ENCODE measurements around the gene ACOX3.
"Not testable (repeated sequence)": the region's sequence is repeated elsewhere in the genome, so short reads cannot be mapped to it uniquely, and the experiment has no call there.

Gene ACOX3

DNA sequence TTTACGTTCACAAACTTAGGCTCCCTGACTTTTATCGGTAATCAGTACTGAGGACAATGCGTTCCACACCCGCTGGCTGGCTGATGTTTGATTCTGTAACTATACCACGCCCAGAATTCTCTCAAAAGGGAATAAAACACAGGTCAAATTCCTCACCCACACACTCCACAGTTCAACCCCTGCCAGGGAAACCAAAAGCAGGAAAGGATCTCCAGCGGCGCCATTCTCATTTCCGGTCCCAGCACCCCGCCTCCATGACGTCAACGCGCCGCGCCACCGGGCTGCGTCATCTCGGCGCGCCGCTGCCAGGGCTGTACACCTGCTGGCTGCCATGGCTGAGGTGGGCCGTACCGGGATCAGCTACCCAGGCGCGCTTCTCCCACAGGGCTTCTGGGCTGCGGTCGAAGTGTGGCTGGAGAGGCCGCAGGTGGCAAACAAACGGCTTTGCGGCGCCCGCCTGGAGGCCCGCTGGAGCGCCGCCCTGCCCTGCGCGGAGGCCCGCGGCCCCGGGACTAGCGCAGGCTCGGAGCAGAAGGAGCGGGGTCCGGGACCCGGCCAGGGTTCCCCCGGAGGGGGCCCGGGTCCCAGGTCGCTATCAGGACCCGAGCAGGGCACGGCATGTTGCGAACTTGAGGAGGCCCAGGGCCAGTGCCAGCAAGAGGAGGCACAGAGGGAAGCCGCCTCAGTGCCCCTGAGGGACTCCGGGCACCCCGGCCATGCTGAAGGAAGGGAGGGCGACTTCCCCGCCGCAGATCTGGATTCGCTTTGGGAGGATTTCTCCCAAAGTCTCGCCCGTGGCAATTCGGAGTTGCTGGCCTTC lies at the start of gene ACOX3, which contains the start of gene TRMT44:
Gene ACOX3, minus strand, starts transcription at position 232 of the 820 bp plus-strand sequence. CDS start 24,202 bp downstream, outside the sequence.
Gene TRMT44, plus strand, starts transcription at position 286 of the 820 bp plus-strand sequence. Its CDS starts 46 bp downstream, at position 332.
- peak; percentile 36 for DNase-seq

DNA sequence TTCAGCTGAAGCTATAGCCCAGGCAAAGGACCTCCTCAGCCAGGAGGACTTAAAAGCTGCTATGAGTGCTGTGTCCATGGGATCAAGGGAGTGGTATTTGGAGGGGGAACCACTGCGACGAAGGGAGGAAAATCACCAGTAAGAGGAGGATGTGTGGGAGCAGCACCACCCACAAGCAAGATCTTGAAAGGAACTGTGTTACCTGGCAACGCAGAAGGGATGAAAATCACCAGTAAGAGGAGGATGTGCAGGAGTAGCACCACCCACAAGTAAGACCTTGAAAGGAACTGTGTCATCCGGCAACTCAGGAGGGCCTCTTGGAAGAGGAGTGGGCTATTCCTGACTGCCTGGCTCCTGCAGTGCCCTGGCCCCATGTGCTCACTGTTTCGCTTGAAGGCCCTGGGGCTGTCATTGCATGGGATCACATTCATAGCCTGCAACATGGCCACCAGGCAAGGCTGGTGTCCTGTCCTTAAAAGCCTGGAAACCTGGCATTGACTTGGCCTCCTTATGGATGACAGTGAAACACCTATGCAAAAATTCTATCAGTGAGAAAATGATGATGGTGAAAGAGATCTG lies 48.4 kb upstream of the ACOX3 start:
- no peak for DNase-seq

DNA sequence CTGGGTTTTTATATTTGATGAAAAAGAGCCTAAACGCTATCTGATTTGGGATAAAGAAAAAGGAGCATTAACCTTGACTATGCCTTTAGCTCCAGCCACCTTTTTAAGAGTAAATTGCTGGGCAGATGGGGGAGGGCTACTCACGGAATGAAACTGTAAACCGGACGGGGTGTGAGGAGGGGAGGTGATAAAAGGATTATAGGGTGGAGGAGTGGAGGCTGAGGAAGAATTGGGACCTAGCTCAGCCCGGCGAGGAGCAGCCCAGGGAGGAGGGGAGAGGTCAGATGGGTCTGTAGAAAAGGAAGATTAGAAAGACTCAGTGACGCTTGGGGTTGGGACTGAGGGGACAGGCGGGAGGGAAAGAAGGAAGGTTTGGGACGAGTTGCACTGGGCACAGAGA lies 46.1 kb upstream of the ACOX3 start:
- DNase-seq = not testable (repeated sequence)

DNA sequence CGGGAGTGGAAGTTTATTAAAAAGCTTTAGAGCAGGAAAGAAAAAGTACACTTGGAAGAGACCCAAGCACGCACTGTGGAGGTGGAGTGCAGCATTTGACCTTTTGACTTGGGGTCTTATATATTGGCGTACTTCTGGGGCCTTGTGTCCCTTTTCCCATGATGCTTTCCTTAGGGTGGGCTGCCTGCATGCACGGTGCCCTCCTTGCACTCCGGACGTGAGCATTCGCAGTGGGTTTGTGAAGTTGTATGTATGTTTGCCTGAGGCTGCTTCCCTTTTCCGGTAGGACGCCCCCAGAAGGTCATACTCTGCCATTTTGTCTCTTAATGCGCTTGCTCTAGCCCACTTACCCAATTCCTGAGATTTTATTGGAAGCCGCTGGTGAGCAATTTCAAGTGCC lies 39.7 kb upstream of the ACOX3 start:
- no peak for DNase-seq

DNA sequence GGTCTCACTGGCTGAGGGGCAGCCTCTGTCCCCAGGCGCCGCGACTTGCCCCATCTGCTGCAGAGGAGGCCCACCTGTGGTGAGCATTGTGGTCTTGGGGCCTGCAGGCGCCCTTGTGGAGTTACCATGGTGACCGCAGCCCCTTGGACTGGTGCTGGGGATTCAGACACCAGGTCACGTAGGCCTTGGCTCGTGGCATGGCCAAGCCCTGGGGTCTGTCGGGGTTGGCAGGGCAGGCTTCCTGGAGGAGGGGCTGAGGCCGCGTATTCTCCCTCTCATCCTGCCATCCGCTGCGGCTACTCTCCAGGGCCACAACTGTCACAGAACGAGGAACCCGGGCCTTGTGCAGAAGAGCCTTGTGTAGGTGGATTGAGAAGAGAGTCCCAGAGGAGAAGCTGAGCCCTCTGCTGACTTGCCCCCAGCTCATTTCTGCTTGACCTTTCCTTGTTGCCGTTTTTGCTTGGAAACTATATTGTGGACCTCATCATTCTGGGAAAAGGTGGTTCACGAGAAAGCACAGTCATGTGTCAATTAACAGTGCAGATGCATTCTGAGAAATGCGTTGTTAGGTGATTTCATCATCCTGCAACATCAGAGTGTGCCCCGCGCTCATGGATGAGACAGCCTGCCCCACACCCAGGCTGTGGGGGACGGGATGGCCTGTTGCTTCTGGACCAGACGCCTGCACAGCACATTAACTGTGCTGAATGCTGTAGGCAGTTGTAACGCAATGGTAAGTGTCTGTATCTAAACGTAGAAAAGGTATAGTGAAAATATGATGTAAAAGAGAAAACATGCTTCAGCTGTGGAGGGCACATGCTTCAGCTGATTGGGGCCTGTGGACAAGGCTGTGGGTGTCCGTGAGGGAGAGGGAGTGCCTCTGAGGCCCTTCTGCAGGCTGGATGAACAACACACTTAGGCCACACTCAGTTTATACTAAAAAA lies 38.5 kb upstream of the ACOX3 start:
- DNase-seq = no peak

DNA sequence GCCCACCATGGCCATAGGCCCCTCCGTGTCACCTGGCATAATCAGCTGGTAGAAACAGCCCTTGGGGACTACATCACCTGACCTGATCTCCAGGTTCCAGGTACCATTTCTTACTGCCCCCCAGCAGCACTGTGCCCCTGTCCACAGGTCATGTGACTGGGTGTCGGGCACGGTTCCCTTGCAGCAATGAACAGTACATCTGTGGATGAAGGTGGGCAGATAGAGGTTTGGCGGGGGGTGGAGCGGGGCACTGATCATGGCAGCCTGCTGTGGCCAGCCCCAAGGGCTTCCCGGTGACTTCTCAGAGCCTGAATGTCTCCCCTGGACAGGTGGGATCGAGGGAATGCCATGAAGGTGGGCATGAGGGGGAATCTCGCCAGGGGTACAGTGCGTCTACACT lies 37.8 kb upstream of the ACOX3 start:
- no peak for DNase-seq

DNA sequence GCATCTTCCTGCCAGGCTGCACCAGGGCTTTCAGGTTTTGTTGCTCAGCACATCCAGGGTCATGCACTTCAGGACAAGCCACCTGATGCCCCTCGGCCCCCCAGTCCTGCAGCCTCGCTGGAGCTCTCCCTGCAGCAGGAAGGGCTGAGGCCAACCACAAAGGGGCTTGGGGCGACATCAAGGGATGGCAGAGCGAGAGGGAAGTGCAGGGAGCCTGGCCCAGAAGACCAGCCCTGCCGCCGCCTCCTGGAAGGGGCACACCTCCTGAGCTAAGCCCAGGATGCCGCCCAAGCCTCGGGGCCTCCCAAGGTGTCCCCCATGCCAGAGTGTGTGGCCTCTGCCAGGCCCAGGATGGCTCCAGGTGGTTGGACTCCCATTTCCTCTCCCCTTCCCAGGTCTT lies 37.2 kb upstream of the ACOX3 start:
- no peak for DNase-seq

DNA sequence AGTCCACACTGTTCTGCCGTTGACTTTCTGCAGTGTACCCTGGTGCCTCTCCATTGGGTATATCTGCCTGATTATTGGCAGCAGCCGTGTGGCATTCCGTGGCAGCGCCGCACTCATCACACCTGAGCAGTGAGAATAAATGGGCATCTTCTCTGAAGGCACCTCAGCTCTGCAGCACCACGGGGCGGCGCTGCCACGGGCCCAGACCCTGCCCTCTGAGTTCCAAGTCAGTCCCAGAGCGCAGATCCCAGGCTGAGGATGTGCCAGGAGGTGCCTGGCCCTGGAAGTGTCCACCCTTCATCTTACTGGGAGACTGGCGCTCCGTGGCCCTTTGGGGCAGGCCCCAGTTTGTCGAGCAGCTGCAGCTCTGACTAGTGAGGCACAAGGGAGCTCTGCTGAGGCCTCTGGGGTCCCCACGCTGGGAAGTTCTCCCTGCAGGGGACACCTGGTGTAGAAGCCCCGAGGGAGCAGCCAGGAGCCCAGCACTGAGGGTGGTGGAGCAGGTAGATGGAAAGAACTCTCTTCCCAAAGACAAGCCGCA lies 36.6 kb upstream of the ACOX3 start:
- no peak for DNase-seq

DNA sequence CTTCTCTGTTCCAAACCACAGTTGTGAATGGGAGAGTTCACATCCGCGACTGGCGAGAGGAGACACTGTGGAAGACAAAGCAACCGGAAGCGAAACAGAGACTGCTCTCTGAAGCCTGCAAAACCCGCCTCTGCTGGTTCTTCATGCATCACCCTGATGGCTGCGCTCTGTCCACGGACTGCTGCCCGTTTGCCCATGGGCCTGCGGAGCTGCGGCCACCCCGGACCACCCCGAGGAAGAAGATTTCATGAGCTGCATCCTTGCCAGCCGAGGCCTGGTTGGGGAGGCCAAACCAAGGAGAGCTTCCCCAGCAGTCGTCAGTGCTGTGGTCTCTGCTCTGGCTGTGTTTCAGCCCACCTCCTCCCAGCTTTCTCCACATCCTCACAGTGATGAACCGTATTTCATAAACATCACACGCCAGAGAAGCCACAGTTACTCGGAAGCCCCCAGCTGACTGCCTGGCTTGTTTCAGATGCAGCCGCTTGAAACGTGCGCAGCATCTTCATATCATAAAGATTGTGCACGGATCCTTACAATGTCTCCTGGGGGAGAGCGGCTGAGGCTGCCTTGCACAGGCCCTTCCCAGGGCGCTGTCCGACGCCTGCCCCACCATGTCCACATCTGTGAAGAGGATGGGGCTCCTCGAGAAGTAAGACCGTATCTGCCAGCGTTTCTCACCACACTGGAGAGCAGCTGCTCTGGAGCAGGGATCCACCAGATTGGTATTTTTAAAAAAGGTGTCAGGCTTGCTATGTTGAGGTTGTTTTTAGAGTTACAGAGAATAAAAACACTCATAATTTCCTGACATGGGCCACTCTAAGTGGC lies 35.4 kb upstream of the ACOX3 start:
- DNase-seq = no peak

DNA sequence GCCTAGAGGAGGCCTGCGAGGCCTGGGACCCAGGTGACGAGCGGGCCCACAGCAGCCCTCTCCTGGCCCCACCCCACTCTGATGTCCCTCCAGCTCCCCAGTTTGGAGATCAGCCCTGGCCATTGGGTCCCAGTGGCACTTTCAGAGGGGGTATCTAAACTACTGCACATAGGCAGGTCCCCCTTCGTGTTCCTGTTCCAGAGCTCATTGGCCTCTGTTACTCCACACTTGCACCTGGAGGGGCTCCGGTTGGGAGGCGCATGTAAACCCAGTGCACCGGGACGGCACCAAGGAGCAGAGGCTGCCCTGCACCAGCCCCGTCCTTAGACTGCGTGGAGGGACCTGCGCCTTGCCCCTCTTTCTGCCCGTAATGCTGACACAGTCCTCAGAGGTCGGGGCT lies 34.3 kb upstream of the ACOX3 start:
- no peak for DNase-seq

DNA sequence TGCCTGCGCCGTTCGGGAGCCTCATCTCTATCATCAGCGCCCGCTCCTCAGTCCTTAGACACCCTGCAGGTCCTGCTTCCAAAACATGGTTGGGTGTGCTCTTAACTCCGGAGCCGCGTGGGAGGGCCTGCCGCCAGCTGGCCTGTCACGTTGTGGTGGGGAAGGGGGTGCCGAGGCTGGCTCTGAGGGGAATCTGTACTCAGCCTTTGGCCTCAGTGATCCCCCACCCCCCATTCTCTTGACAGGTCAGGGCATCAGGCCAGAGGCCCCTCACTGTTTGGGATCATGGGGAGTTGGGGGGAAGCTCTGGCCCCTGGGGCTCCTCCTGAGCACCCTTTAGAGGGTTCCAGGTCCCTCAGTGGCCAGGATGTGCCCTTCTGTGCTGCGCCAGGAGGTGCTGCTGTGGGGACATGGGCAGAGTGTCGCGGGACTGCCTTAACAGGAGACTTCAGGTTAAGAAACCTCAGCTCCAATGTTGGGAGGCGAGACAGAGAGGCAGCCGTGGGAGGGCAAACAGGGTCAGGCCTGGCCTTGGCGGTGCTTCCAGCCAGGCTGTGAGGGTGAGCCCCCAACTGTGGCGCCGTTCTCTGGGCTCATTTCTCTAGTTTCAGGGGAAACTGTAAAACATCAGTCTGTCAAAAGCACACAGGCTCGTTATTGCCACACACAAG lies 33.5 kb upstream of the ACOX3 start:
- no peak for DNase-seq

DNA sequence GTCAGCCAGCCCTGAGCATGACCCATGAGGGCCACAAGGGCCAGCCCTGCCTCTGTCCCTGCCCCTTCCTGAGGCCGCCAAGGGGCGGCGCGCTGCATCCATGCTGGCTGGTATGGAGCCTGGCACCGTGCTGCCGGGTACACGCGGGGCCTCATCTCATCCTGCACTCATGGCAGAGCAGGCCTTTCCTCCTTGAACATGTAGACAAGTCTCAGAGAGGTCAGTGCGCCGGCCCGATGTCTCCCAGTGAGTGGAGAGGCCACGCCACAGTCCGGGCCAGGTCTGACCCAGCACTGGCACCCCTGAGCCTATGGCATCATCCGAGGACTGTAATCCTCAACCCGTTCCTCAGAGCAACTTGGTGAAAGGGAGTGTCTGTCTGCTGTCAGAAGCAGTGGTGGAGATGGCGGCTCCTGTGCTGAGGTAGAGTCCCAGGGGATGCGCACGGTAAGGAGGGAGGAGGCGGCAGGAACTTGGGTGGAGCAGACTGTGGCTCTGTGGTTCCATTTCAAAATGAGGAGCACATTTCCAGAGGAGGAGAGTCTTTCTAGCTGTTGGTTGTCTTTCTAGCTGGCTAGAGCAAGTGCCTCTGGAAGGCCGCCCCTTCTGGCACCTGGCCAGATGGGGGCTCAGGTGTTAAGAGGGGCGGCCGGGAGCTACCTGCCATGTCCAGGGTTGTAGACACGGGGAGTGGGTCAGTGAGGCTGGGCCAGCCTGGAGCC lies 32.8 kb upstream of the ACOX3 start:
- no peak for DNase-seq

DNA sequence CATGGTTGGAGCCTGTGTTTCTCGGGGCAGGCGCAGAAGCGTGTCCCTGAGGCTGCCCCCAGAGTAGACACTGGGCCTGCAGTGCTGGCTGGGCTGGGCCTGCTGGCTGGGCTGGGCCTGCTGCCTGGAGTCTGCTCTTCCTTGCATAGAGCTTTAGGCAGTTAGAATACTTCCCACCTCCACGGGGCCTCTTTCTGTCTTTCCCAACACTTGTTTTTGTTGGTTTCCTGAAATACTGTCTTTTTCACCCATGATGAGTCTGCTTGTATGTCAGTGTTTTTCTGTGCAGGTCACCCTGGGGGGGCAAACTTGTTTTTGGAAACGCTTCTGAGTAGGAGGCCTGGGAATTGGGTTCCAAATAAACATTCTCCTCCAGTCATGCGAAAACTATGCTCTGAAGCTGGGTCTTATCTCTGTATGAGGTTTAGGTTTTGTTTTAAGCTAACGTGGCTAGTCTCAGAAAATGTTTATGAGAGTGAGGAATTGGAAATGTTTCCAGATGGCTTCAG lies 32.2 kb upstream of the ACOX3 start:
- no peak for DNase-seq

DNA sequence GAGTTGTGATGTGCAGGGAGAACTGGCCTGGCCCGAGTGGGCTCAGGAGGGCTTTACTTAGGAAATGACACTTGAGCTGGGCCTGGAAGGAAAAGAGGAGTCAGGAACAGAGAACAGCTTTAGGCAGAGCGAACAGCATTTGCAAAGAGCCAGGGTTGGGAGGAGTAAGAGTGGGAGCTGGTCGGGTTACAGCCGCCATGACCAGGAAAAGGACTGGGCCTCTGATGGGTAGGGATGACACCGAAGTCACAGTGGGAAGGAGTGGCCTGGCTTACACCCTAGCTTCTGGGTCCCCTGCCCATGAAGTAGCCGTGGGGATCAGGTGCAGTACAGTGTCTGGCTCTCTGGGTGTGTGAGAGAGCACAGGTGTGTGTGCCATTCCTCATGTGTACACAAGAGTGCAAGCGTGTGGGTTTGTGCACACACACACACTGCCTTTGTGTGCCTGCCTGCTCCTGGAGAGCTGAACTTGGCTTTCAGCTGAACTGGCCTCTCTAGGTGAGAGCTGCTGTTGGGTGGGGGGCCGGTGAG lies 31.7 kb upstream of the ACOX3 start:
- DNase-seq = no peak

DNA sequence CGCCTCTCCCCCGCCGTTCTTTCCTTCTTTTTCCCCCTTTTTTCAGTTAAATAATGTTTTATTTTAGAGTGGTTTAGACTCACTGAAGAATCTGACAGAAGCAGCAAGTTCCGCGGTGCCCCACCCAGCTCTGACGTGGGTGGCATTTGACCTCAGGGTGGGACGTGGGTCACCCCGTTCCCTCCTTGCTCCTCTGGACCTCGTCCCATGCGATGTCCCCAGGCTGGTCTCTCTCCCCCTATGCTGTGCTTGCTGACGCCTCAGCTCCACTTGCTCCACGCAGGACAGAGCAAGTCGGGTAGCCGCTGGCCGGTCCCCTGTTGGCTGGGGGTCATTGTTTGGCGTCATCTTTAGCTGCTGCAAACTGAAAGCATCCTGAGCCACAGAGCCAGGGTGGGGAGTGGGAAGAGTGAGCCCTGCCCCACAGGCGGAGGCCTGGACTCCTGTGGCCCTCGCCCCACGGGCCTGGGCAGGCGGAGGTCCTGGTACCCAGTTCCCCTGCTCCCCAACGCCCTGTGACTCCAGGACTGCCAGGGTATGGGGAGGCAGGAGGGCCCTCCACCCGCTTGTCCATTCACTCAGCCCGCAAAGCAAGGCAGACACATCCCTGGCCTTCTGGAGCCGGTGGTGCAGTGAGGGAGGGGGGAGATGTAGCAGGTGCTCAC lies 30.8 kb upstream of the ACOX3 start:
- no peak for DNase-seq

DNA sequence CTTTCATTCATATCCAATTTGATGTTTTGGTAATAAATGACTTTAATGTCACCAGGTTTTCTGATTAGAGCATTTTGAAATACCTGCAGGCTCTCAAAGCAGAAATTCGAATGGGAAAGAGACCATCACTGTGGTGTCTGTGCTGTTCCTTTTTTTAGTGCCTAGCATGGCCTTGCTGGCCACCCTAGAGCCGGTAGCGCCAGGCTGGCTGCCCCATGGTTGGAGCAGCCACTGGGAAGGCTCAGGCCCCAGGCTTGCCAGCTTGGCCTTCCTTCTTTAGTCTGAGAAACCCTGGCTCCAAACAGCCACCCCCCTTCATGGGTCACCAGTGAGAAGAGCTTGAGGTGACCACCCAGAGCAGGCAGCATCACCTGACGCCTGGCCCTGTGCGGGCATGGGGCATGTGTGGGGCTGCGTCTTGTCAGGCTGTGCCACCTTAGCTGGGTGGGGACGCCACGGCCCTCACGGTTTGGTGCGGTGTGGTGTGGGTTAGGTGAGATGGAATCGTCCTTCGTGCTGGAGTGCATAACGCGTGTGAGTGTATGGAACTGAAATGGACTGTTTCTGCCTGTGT lies 30.0 kb upstream of the ACOX3 start:
- DNase-seq = no peak

DNA sequence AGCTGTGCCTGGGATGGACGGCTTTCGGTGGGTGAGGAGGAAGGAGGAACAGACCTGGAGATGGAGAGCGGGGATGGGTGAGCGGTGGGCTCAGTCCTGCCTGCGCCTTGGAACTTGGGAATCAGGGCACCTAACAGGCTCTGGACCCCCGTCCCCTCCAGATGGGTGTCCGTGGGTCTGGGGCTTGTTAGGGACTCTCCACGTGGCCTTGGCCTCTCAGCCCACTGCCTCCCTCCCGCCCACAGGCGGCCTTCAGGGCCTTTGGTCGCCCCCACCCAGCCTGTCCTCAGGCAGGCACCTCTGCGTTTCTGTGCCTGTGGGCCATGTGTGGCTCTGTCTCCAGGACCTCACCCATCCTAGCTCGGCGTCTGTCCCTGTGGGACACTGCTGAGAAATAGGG lies 29.0 kb upstream of the ACOX3 start:
- no peak for DNase-seq

DNA sequence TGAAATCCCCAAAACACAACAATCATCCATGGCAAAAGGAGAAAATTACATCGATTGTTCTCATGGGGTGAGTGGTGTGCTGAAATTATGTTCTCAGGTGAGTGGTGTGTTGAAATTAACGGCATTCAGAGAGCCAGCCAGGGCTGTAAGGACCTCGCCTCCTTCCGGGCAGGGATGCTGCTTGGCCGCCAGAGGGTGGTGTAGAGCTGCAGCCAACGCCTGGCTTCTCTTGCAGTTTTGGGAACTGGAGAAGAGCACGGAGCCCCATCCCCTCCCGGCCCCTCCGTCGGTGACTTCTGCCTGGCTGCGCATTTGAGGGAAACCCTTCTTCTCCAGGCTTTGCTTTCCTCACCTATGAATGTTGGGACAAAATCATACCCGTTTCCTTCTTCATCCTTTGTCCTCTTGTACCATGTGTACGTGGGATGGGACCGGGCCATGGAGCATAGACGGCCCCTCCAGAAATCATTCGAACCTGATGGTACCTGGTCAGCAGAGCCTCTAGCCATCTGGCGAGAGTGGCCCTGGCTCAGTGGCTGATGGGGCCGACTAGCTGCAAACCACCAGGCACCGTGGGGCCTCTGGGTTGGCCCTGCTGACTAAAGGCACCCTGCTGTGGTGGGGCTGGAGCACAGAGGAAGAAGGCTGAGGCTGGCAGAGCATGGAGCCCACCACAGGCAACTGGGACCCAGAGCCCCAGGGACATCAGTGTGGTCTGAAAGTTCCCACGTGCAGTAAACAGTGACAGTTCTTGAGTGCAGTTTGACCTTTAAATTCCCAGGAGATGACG lies 28.4 kb upstream of the ACOX3 start:
- no peak for DNase-seq

DNA sequence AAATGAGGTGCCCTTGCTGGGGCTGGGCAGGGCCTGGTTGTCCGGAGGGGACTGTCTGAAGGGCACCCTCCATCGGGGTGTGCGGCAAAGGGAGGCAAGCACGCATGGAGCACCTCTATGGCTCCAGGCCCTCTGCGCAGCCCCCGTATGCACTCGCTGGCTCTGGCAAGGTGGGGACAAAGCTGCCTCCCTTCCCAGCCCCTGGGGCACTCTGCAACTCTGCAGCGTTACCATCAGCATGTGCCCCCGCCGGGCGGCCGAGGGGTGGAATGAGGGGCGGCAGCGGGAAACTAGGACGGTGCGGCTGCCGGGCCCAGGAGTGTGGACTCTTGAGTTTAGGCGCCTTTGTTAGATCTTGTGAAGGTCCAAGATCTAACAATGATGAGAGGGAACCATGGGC lies 26.5 kb upstream of the ACOX3 start:
- no peak for DNase-seq
